GM12875 (cell line): ENCODE measurements around the gene LDB2.

Source experiments
- H3K4me3 ChIP-seq: one replicate; pipeline ENCODE4 v1.5.1; 2011; ENCODE audit warnings: low read depth, low read length, control low read depth
- TF ChIP-seq, protein P1 (sequence below): IDR thresholded peaks from 2 replicates; pipeline ENCODE4 v1.5.1; 2011; ENCODE audit warnings: low read depth, mild to moderate bottlenecking, control low read depth, inconsistent platforms, low read length, moderate library complexity, borderline replicate concordance; ENCODE audit not compliant: insufficient read depth

LDB2 gene

DNA sequence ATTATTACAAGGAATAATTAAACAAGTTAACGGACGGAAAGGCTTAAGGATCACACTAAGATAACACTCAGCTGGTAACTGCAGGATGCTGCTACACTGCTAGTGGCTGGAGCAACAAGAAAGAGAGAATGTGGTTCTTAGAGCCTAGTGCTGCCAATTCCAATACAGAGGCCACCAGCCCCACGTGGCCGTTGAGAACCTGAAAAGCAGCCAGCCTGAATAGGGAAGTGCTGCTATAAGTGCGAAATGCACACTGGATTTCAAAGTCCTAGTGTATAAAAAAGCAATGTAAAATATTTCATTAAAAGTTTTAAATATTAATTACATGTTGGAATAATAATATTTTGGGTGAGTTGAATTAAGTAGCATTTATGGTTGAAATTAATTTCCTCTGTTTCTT is 414.9 kb downstream of the LDB2 start:
- TF ChIP-seq, protein P1, sequence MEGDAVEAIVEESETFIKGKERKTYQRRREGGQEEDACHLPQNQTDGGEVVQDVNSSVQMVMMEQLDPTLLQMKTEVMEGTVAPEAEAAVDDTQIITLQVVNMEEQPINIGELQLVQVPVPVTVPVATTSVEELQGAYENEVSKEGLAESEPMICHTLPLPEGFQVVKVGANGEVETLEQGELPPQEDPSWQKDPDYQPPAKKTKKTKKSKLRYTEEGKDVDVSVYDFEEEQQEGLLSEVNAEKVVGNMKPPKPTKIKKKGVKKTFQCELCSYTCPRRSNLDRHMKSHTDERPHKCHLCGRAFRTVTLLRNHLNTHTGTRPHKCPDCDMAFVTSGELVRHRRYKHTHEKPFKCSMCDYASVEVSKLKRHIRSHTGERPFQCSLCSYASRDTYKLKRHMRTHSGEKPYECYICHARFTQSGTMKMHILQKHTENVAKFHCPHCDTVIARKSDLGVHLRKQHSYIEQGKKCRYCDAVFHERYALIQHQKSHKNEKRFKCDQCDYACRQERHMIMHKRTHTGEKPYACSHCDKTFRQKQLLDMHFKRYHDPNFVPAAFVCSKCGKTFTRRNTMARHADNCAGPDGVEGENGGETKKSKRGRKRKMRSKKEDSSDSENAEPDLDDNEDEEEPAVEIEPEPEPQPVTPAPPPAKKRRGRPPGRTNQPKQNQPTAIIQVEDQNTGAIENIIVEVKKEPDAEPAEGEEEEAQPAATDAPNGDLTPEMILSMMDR: no peak
- H3K4me3 ChIP-seq: no peak overlapping the region

DNA sequence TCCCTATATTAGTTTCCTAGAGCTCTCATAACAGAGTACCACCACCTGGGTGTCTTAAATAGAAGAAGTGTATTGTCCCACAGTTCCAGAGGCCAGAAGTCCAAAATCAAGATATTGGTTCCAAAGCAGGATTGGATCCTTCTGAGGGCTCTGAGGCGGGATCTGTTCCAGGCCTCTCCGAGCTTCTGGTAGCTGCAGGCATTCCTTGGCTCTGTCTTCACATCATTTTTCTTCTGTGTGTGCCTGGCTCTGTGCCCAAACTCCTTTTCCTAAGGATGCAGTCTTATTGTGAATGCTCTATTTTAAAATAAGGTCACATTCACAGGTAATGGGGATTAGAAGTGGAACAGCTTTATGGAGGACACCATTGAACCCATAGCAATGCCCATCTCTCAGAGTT is 418.4 kb downstream of the LDB2 start:
- TF ChIP-seq, protein P1: no peak
- no peak overlapping the region for H3K4me3 ChIP-seq

- TF ChIP-seq, protein P1: no peak
- H3K4me3 ChIP-seq: no peak overlapping the region
Observed at GRCh38 chr4:16472537-16472936, 425.9 kb downstream of the LDB2 start.

DNA sequence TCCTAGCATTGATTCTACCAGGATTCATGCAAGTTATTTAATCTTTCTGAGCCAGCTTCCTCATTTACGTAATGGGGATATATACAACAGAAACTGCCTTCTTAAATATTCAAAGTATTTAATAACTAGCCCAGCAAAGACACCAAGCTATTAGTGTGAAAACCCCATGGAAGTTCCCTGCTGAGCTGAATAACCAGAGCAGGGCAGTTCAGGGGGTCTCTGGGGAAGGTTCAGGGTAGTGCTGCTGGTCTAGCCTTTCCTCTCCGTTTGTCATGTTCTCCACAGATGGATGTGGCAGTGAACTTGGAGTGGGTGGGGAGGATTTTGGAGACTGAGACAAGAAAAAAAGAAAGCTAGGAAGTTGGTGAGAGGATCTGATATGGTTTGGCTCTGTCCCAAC is 431.4 kb downstream of the LDB2 start:
- H3K4me3 ChIP-seq: no peak overlapping the region
- TF ChIP-seq, protein P1: no peak

- TF ChIP-seq, protein P1: no peak
Observed at GRCh38 chr4:16466581-16466980, 431.9 kb downstream of the LDB2 start.

GRCh38 chr4:16464651-16465050 is 433.8 kb downstream of the LDB2 start:
- H3K4me3 ChIP-seq: no peak overlapping the region
- TF ChIP-seq, protein P1: no peak

More at GRCh38 chr4:16466581-16466980, 431.9 kb downstream of the LDB2 start:
- no peak overlapping the region for H3K4me3 ChIP-seq

GRCh38 chr4:16462656-16463055 is 435.8 kb downstream of the LDB2 start:
- TF ChIP-seq, protein P1: no peak
- H3K4me3 ChIP-seq: no peak overlapping the region
